Measurements from ENCODE around the gene ZAP70. TPM values are rescaled to one million over a fixed set of nuclear protein-coding genes. Genes with fewer than 3 reads are reported as not detected.
"Not testable (repeated sequence)": the region's sequence is repeated elsewhere in the genome, so short reads cannot be mapped to it uniquely, and the experiment has no call there.

ZAP70 gene
- total RNA-seq, 2 experiments from 2014 or later: 286 to 338 TPM

GRCh38 chr2:97677480-97677879 is 35.9 kb upstream of the ZAP70 start:
- Mint-ChIP-seq H3K4me1 (peaks cover 37% of the 10 kb centered on the region), H3K36me3 (no peaks in the 10 kb centered on the region), H3K9me3 (ENCODE audit: low read depth) (no peaks in the 10 kb centered on the region), H3K27ac (no peak overlapping the region), H3K27me3 (peaks cover 8% of the 10 kb centered on the region), H3K4me3 (no peak overlapping the region)
- CTCF ChIA-PET: interaction anchor here (1.2 kb wide), 1 partner anchor 14 kb away, joined by 3 read pairs; the partner anchor contains the start of gene ACTR1B
- no peak for ATAC-seq
- no peak for DNase-seq

GRCh38 chr2:97678298-97678697 is 35.1 kb upstream of the ZAP70 start:
- no peak overlapping the region for H3K4me3 Mint-ChIP-seq
- ATAC-seq (no peak), DNase-seq (no peak)
- H3K4me1 Mint-ChIP-seq: peaks cover 29% of the 10 kb centered on the region
- CTCF ChIA-PET: interaction anchor here (0.9 to 1.6 kb wide), 3 partner anchors 20 to 31 kb away, joined by 3 to 6 read pairs (median 4); no protein-coding TSS in a partner anchor
- no peaks in the 10 kb centered on the region for H3K9me3 Mint-ChIP-seq (ENCODE audit: low read depth)
- H3K27me3 Mint-ChIP-seq: peaks cover 11% of the 10 kb centered on the region
- H3K27ac Mint-ChIP-seq: no peak overlapping the region
- no peaks in the 10 kb centered on the region for H3K36me3 Mint-ChIP-seq

- not testable (repeated sequence) for H3K9me3 Mint-ChIP-seq (ENCODE audit: low read depth); DNase-seq
Measured at GRCh38 chr2:97687235-97687634, 26.1 kb upstream of the ZAP70 start.

GRCh38 chr2:97688062-97688827 is 25.1 kb upstream of the ZAP70 start:
- Mint-ChIP-seq H3K36me3 (no peaks in the 10 kb centered on the region), H3K4me1 (peaks cover 17% of the 10 kb centered on the region), H3K4me3 (no peak overlapping the region), H3K27me3 (no peaks in the 10 kb centered on the region), H3K27ac (peak overlapping the region; percentile 44), H3K9me3 (ENCODE audit: low read depth) (no peaks in the 10 kb centered on the region)
- ATAC-seq: peak; percentile 90
- CTCF ChIA-PET: interaction anchor here (1.2 to 2.9 kb wide), 4 partner anchors 10 to 98 kb away, joined by 3 to 24 read pairs (median 6); partner anchors contain the start of gene ACTR1B
- no peak for DNase-seq

More at GRCh38 chr2:97687235-97687634, 26.1 kb upstream of the ZAP70 start:
- not testable (repeated sequence) for ATAC-seq, H3K4me3 Mint-ChIP-seq, H3K27me3 Mint-ChIP-seq, H3K27ac Mint-ChIP-seq, H3K36me3 Mint-ChIP-seq
- CTCF ChIA-PET: interaction anchor here (1.6 to 2.9 kb wide), 3 partner anchors 11 to 96 kb away, joined by 5 to 24 read pairs (median 7); partner anchors contain the start of gene ACTR1B
- peaks cover 17% of the 10 kb centered on the region for H3K4me1 Mint-ChIP-seq

GRCh38 chr2:97691166-97691565 is 22.2 kb upstream of the ZAP70 start:
- H3K27ac Mint-ChIP-seq: no peak overlapping the region
- ATAC-seq: no peak
- no peaks in the 10 kb centered on the region for H3K9me3 Mint-ChIP-seq (ENCODE audit: low read depth)
- no peaks in the 10 kb centered on the region for H3K27me3 Mint-ChIP-seq
- H3K4me1 Mint-ChIP-seq: peaks cover 15% of the 10 kb centered on the region
- CTCF ChIA-PET: interaction anchor here (1.2 to 1.6 kb wide), 2 partner anchors 9 to 101 kb away, joined by 3 to 5 read pairs; no protein-coding TSS in a partner anchor
- DNase-seq: no peak
- no peak overlapping the region for H3K4me3 Mint-ChIP-seq
- H3K36me3 Mint-ChIP-seq: no peaks in the 10 kb centered on the region

GRCh38 chr2:97693476-97693875 is 19.9 kb upstream of the ZAP70 start:
- Mint-ChIP-seq H3K36me3 (no peaks in the 10 kb centered on the region), H3K4me1 (peaks cover 13% of the 10 kb centered on the region), H3K9me3 (ENCODE audit: low read depth) (no peaks in the 10 kb centered on the region), H3K27me3 (peaks cover 4% of the 10 kb centered on the region), H3K27ac (no peak overlapping the region), H3K4me3 (no peak overlapping the region)
- ATAC-seq: no peak
- CTCF ChIA-PET: no interaction called here
- DNase-seq: no peak

GRCh38 chr2:97695744-97696143 is 17.6 kb upstream of the ZAP70 start:
- ATAC-seq (no peak), DNase-seq (no peak)
- H3K36me3 Mint-ChIP-seq: no peaks in the 10 kb centered on the region
- H3K9me3 Mint-ChIP-seq (ENCODE audit: low read depth): no peaks in the 10 kb centered on the region
- CTCF ChIA-PET: interaction anchor here (0.9 to 24.7 kb wide), 9 partner anchors 8 to 105 kb away, joined by 3 to 621 read pairs (median 24); partner anchors contain the start of genes ACTR1B, ANKRD36B, COX5B and ZAP70
- H3K4me3 Mint-ChIP-seq: no peak overlapping the region
- H3K27me3 Mint-ChIP-seq: peaks cover 4% of the 10 kb centered on the region
- H3K27ac Mint-ChIP-seq: no peak overlapping the region
- H3K4me1 Mint-ChIP-seq: peaks cover 11% of the 10 kb centered on the region

- Mint-ChIP-seq H3K27me3 (peaks cover 4% of the 10 kb centered on the region), H3K9me3 (ENCODE audit: low read depth) (no peaks in the 10 kb centered on the region), H3K27ac (peak overlapping the region; percentile 7), H3K36me3 (no peaks in the 10 kb centered on the region), H3K4me1 (peaks cover 11% of the 10 kb centered on the region), H3K4me3 (peak overlapping the region; percentile 13)
- CTCF ChIA-PET: interaction anchor here (0.9 to 24.7 kb wide), 18 partner anchors 10 to 687 kb away, joined by 3 to 621 read pairs (median 8); partner anchors contain the start of genes ACTR1B, ANKRD36B, C2orf92 and COX5B
- DNase-seq: peak; percentile 94
- peak; percentile 95 for ATAC-seq
Measured at GRCh38 chr2:97697252-97698235, 15.8 kb upstream of the ZAP70 start.

- ATAC-seq (no peak), DNase-seq (no peak)
- CTCF ChIA-PET: interaction anchor here (0.9 to 24.7 kb wide), 15 partner anchors 11 to 687 kb away, joined by 3 to 621 read pairs (median 9); partner anchors contain the start of genes ACTR1B, ANKRD36B, C2orf92 and COX5B
- Mint-ChIP-seq H3K4me1 (peaks cover 11% of the 10 kb centered on the region), H3K9me3 (ENCODE audit: low read depth) (no peaks in the 10 kb centered on the region), H3K27me3 (peaks cover 4% of the 10 kb centered on the region), H3K27ac (no peak overlapping the region), H3K4me3 (no peak overlapping the region), H3K36me3 (no peaks in the 10 kb centered on the region)
Measured at GRCh38 chr2:97698530-97698929, 14.8 kb upstream of the ZAP70 start.

GRCh38 chr2:97699765-97700444 is 13.5 kb upstream of the ZAP70 start:
- Mint-ChIP-seq H3K4me3 (no peak overlapping the region), H3K9me3 (ENCODE audit: low read depth) (no peaks in the 10 kb centered on the region), H3K27me3 (peaks cover 4% of the 10 kb centered on the region), H3K36me3 (no peaks in the 10 kb centered on the region), H3K27ac (no peak overlapping the region), H3K4me1 (peaks cover 11% of the 10 kb centered on the region)
- CTCF ChIA-PET: interaction anchor here (0.7 to 24.7 kb wide), 27 partner anchors 9 to 688 kb away, joined by 3 to 621 read pairs (median 4); partner anchors contain the start of genes ACTR1B, ANKRD36B, COX5B and ZAP70
- peak; percentile 82 for DNase-seq
- peak; percentile 83 for ATAC-seq

GRCh38 chr2:97701186-97701585 is 12.2 kb upstream of the ZAP70 start:
- Mint-ChIP-seq H3K27me3 (peaks cover 4% of the 10 kb centered on the region), H3K27ac (no peak overlapping the region), H3K36me3 (no peaks in the 10 kb centered on the region), H3K4me1 (peaks cover 11% of the 10 kb centered on the region), H3K4me3 (no peak overlapping the region), H3K9me3 (ENCODE audit: low read depth) (no peaks in the 10 kb centered on the region)
- CTCF ChIA-PET: interaction anchor here (1.0 to 24.7 kb wide), 7 partner anchors 11 to 684 kb away, joined by 3 to 621 read pairs (median 7); partner anchors contain the start of gene ZAP70
- ATAC-seq: no peak
- no peak for DNase-seq

- Mint-ChIP-seq H3K9me3 (ENCODE audit: low read depth) (no peaks in the 10 kb centered on the region), H3K27me3 (peaks cover 4% of the 10 kb centered on the region), H3K27ac (no peak overlapping the region), H3K36me3 (no peaks in the 10 kb centered on the region), H3K4me3 (no peak overlapping the region), H3K4me1 (peaks cover 9% of the 10 kb centered on the region)
- no peak for DNase-seq
- CTCF ChIA-PET: interaction anchor here (1.1 to 24.7 kb wide), 4 partner anchors 10 to 112 kb away, joined by 4 to 621 read pairs (median 109); partner anchors contain the start of gene ZAP70
- ATAC-seq: no peak
Measured at GRCh38 chr2:97701851-97702465, 11.4 kb upstream of the ZAP70 start.

Measured in activated CD8-positive, alpha-beta memory T cell treated with anti-CD3 and anti-CD28 coated beads, Interleukin-2, amount 10 ng/mL, durations not matched to agents 7 days and 5 days (primary cell).